A673 (cell line): ENCODE results near the gene LIMS1. TPM values are rescaled to one million over a fixed set of nuclear protein-coding genes. Genes with fewer than 3 reads are reported as not detected.
"Not testable (repeated sequence)": the region's sequence is repeated elsewhere in the genome, so short reads cannot be mapped to it uniquely, and the experiment has no call there.

Experiments
- BruUV-seq: library from RNA; stranded (reverse); fragments of 400-500 nt; replicated peaks from 2 replicates; lab custom pipeline; 2021; lab: Mats Ljungman, UMichigan
- CTCF ChIA-PET: fragments of 300-600 bp; sonication (Branson Sonifier 250); formaldehyde crosslinking; loops from one replicate; lab custom pipeline; 2022; ENCODE audit warnings: antibody characterized with exemption; lab: Charles Lee
- POLR2A ChIA-PET: fragments of 300-600 bp; sonication (Branson Sonifier 250); formaldehyde crosslinking; loops from one replicate; lab custom pipeline; 2022; ENCODE audit warnings: antibody characterized with exemption; ENCODE audit not compliant: low non-redundant PET; lab: Charles Lee
- DNase-seq: peaks from one replicate; pipeline ENCODE4 v3.0.0-alpha.2; 2015; ENCODE audit warnings: low spot score
- H3K27ac ChIP-seq: fragments of 200-600 bp; sonication (generic); 2 replicates; pipeline ENCODE4 v1.5.1; 2016; ENCODE audit warnings: mixed run types, low read depth, mild to moderate bottlenecking, mixed read lengths, antibody characterized with exemption, low read length; ENCODE audit not compliant: poor library complexity, severe bottlenecking
- H3K27me3 ChIP-seq: fragments of 200-600 bp; sonication (generic); replicated peaks from 2 replicates; pipeline ENCODE4 v1.6.1; 2017; ENCODE audit warnings: mixed run types, low read depth, mild to moderate bottlenecking, mixed read lengths, antibody characterized with exemption, low read length; ENCODE audit not compliant: insufficient read depth, poor library complexity
- H3K36me3 ChIP-seq: fragments of 200-600 bp; sonication (generic); 2 replicates; pipeline ENCODE4 v1.6.1; 2016; ENCODE audit warnings: mixed run types, mild to moderate bottlenecking, mixed read lengths, antibody characterized with exemption, low read length; ENCODE audit not compliant: insufficient read depth, poor library complexity, severe bottlenecking
- H3K4me1 ChIP-seq: fragments of 200-600 bp; sonication (generic); 2 replicates; pipeline ENCODE4 v1.6.1; 2017; ENCODE audit warnings: mixed run types, mild to moderate bottlenecking, mixed read lengths, antibody characterized with exemption, low read length; ENCODE audit not compliant: insufficient read depth, poor library complexity, severe bottlenecking
- H3K4me3 ChIP-seq: fragments of 200-600 bp; sonication (generic); 2 replicates; pipeline ENCODE4 v1.5.1; 2016; ENCODE audit warnings: low read depth, mixed run types, mild to moderate bottlenecking, mixed read lengths, low read length; ENCODE audit not compliant: poor library complexity, severe bottlenecking
- H3K9me3 ChIP-seq: fragments of 200-600 bp; sonication (generic); 2 replicates; pipeline ENCODE4 v1.6.1; 2016; ENCODE audit warnings: mixed run types, low read depth, mild to moderate bottlenecking, mixed read lengths, antibody characterized with exemption, low read length; ENCODE audit not compliant: poor library complexity, severe bottlenecking
- EZH2 ChIP-seq: fragments of 200-600 bp; sonication (generic); IDR thresholded peaks from 2 replicates; pipeline ENCODE4 v1.6.1; 2017; ENCODE audit warnings: borderline replicate concordance, low read depth, mild to moderate bottlenecking, mixed read lengths, antibody characterized with exemption, low read length; ENCODE audit not compliant: poor library complexity, severe bottlenecking
- intact Hi-C: fragments of 100-400 bp; cut with micrococcal nuclease; formaldehyde crosslinking; loops from one replicate; pipeline ENCODE4 v1.10.0; 2022; ENCODE audit not compliant: unreplicated experiment
- total RNA-seq: library from RNA; stranded (reverse); gene quantifications from 2 replicates; pipeline ENCODE4 v1.2.3, GENCODE V29; 2021
- TF ChIP-seq, protein P1 (sequence below): fragments of 300-800, 200-600 bp; sonication (generic); conservative IDR thresholded peaks from 2 replicates; pipeline ENCODE4 v1.5.1; 2017; ENCODE audit warnings: low read depth, mild to moderate bottlenecking, antibody characterized with exemption, low read length, moderate library complexity, mixed read lengths

LIMS1 gene
- total RNA-seq, 1 experiment from 2014 or later, result 43.9 TPM

DNA sequence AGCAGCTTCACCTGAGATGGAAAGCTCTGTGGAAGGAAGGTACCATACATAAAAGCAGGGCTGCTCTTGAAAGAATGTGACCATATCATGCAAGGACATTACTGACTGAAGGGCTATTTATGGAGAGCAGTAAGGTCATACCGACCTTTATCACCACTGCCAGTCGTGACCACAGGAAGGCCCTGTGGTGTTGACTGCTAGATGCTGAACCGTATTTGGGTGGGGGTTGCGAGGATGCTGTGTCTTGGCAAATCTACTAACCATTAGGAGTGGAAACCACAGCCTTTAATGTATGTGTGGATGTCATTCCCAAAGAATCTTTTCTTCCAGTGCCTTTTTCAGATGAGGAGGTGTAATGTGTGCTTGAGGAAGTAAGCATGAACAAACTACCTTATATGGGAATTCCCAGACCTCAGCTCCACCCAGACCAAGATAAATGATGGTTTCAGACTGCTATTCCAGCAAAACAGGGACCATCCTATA is 60.8 kb downstream of the LIMS1 start:
- ChIA-PET POLR2A (no interaction called here), CTCF (interaction anchor here (2.3 kb wide), 1 partner anchor 11 kb away, joined by 7 read pairs; no protein-coding TSS in a partner anchor)
- TF ChIP-seq, protein P1, sequence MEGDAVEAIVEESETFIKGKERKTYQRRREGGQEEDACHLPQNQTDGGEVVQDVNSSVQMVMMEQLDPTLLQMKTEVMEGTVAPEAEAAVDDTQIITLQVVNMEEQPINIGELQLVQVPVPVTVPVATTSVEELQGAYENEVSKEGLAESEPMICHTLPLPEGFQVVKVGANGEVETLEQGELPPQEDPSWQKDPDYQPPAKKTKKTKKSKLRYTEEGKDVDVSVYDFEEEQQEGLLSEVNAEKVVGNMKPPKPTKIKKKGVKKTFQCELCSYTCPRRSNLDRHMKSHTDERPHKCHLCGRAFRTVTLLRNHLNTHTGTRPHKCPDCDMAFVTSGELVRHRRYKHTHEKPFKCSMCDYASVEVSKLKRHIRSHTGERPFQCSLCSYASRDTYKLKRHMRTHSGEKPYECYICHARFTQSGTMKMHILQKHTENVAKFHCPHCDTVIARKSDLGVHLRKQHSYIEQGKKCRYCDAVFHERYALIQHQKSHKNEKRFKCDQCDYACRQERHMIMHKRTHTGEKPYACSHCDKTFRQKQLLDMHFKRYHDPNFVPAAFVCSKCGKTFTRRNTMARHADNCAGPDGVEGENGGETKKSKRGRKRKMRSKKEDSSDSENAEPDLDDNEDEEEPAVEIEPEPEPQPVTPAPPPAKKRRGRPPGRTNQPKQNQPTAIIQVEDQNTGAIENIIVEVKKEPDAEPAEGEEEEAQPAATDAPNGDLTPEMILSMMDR, result no peak
- no peak for TF ChIP-seq EZH2
- BruUV-seq, result no TSS peak
- peaks cover 18% of the 10 kb centered on the region for H3K4me1 ChIP-seq
- H3K27me3 ChIP-seq, result no peaks in the 10 kb centered on the region
- H3K27ac ChIP-seq, result no peak overlapping the region
- DNase-seq, result no peak
- no peak overlapping the region for H3K4me3 ChIP-seq
- intact Hi-C loops, result no loop called here
- H3K36me3 ChIP-seq, result no peaks in the 10 kb centered on the region
- no peaks in the 10 kb centered on the region for H3K9me3 ChIP-seq

DNA sequence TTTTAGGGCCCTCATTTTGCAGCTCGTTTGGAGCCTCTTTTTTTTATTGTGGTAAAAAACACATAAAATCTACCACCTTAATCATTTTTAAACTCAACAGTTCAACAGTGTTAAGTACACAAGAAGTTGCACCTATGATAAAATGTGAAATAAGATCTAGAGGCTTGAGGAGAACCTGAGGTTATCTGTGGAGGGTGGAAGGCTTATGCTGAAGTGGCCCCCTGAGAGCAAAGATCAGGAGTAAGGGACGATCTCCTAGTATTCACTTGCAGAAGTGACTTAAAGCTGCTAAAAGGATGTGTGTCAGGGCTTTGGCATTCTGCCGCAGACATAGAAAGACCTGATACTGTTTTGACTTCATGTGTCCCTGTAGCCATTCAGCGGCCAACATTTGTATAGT is 61.5 kb downstream of the LIMS1 start:
- intact Hi-C loops, result not testable (repeated sequence)

DNA sequence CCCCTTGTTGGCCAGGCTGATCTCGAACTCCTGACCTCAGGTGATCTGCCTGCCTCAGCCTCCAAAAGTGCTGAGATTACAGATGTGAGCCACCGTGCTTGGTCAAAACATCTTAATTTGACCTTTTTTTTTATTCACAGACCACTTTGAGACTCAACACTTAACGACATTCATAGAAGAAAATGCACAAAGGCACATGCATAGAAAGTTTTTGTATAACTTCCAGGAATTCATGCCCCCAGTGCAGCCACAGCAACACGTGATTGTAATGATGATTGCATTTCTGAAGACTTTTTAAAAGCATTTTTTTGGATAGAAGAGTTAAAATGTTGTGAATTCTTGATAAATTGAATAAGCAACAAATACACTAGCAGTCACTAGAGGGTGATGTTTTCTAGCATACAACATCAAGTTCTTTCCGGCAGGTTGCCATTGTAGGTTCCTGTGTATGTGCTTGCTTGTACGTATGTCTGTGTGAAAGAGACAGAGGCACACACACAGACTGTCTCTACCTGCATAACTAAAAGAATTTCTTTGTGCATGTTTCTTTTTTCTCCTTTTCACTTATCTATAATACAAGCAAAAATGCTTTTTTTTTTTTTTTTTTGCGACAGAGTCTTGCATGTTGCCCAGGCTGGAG is 63.0 kb downstream of the LIMS1 start:
- TF ChIP-seq, protein P1, result peak; percentile 15; the same call in 1 of the 2 replicates
- BruUV-seq, H3K27me3 ChIP-seq, POLR2A ChIA-PET, intact Hi-C loops, H3K36me3 ChIP-seq, H3K27ac ChIP-seq, H3K9me3 ChIP-seq, DNase-seq, H3K4me3 ChIP-seq: not testable (repeated sequence)
- CTCF ChIA-PET, result interaction anchor here (0.7 kb wide), 1 partner anchor 56 kb away, joined by 13 read pairs; no protein-coding TSS in a partner anchor
- H3K4me1 ChIP-seq, result peaks cover 18% of the 10 kb centered on the region

More for the DNA sequence above, 61.5 kb downstream of the LIMS1 start:
- BruUV-seq, DNase-seq, H3K36me3 ChIP-seq, H3K27ac ChIP-seq, POLR2A ChIA-PET, H3K27me3 ChIP-seq, H3K4me3 ChIP-seq, H3K9me3 ChIP-seq, CTCF ChIA-PET: not testable (repeated sequence)
- H3K4me1 ChIP-seq, result peaks cover 18% of the 10 kb centered on the region

DNA sequence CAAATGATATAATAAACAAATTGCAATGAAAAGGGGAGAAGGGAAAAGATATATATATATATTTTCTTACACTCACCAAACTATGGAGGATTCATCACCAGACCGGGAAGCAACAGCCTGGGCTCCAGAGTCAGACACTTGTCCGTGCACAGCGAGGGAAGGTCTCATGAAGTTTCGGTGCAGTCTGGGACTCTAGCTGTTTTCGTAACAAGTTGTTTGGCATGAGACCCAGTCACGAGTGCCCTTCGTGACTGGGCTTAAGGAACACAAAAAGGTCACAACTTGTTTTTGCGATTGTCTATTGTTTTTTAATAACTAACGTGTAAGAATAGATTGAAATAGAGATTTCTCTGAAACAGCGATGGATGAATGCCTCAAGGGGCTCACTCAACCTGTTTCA is 66.9 kb downstream of the LIMS1 start:
- DNase-seq, H3K4me1 ChIP-seq, H3K4me3 ChIP-seq, H3K27me3 ChIP-seq, H3K9me3 ChIP-seq, H3K36me3 ChIP-seq, CTCF ChIA-PET, BruUV-seq, POLR2A ChIA-PET, H3K27ac ChIP-seq: not testable (repeated sequence)
- intact Hi-C loops, result loop anchor here (1.0 kb wide), 1 partner anchor 45 kb away; no protein-coding TSS in a partner anchor
